K562 (cell line): Measurements from ENCODE around the gene SAPCD1. TPM values are rescaled to one million over a fixed set of nuclear protein-coding genes. Genes with fewer than 3 reads are reported as not detected.

Experiments
- CBFB ChIP-seq: sonication (generic); formaldehyde crosslinking; IDR thresholded peaks from 2 replicates; pipeline ENCODE4 v1.4.0; 2020; ENCODE audit warnings: mild to moderate bottlenecking, missing genetic modification reagents
- CBX1 ChIP-seq: sonication (generic); IDR thresholded peaks from 2 replicates; pipeline ENCODE4 v1.6.1; 2016; ENCODE audit warnings: antibody characterized with exemption, low read depth, mild to moderate bottlenecking
- DPF2 ChIP-seq: fragments of 450-650 bp; IDR thresholded peaks from 2 replicates; pipeline ENCODE4 v1.6.1; 2016
- ETV5 ChIP-seq: sonication (generic); formaldehyde crosslinking; IDR thresholded peaks from 2 replicates; pipeline ENCODE4 v1.4.0; 2020; ENCODE audit warnings: low read depth, mild to moderate bottlenecking, missing genetic modification reagents
- GATA2 ChIP-seq: sonication (generic); formaldehyde crosslinking; IDR thresholded peaks from 2 replicates; pipeline ENCODE4 v1.4.0; 2020; ENCODE audit warnings: mild to moderate bottlenecking, missing genetic modification reagents
- HNRNPLL ChIP-seq: fragments of 200-400 bp; formaldehyde crosslinking; IDR thresholded peaks from 2 replicates; pipeline ENCODE4 v1.6.1; 2017; ENCODE audit warnings: low read length, low read depth, mild to moderate bottlenecking; ENCODE audit not compliant: poor library complexity, severe bottlenecking
- NCOA1 ChIP-seq: fragments of 450-650 bp; IDR thresholded peaks from 2 replicates; pipeline ENCODE4 v1.6.1; 2016; ENCODE audit warnings: low read depth
- NR2C2 ChIP-seq, 2 experiments: fragments of 200-800 bp in 1 of 2; sonication (Bioruptor generic) in 1 of 2; sonication (generic) in 1 of 2; formaldehyde crosslinking in 1 of 2; IDR thresholded peaks; 2 replicates each; pipeline versions ENCODE4 v1.6.1 to v1.8.0; 2016 to 2022; ENCODE audit warnings: mild to moderate bottlenecking in 1 of 2, missing compliant biosample characterization in 1 of 2, missing genetic modification characterization in 1 of 2, missing genetic modification reagents in 1 of 2
- PCBP2 ChIP-seq: fragments of 200-400 bp; formaldehyde crosslinking; IDR thresholded peaks from 2 replicates; pipeline ENCODE4 v1.6.1; 2018; ENCODE audit warnings: low read length, low read depth, mild to moderate bottlenecking, moderate library complexity; ENCODE audit not compliant: poor library complexity, severe bottlenecking
- PHB ChIP-seq: fragments of 250-450 bp; sonication (Bioruptor Pico); IDR thresholded peaks from 2 replicates; pipeline ENCODE4 v1.5.0; 2021
- RBFOX2 ChIP-seq: fragments of 200-400 bp; formaldehyde crosslinking; IDR thresholded peaks from 2 replicates; pipeline ENCODE4 v1.6.1; 2017; ENCODE audit warnings: low read depth, mild to moderate bottlenecking, low read length, moderate library complexity
- SP2 ChIP-seq: IDR thresholded peaks from 2 replicates; pipeline ENCODE4 v1.6.1; 2011; ENCODE audit warnings: mild to moderate bottlenecking, low read depth, low read length, moderate library complexity; ENCODE audit not compliant: poor library complexity, severe bottlenecking; ENCODE audit errors: extremely low read depth
- polyA plus RNA-seq, 8 experiments: library from polyadenylated mRNA; depleted of rRNA in 4 of 8; stranded (reverse) in 5 of 8; unstranded in 3 of 8; fragments of >200 nt; fragmentation: Nextera tagmentation in 2 of 8; fragmentation: Illumina TruSeq in 1 of 8; extraction: Ambion mirVana in 2 of 8; extraction: Trizol in 1 of 8; gene quantifications; 2 replicates each; pipeline versions ENCODE4 v1.2.1 to v1.2.3, GENCODE V29; 2011 to 2014; ENCODE audit warnings: inconsistent platforms in 1 of 8, missing spikeins in 1 of 8
- total RNA-seq, 7 experiments: library from RNA; depleted of rRNA in 6 of 7; stranded (reverse); fragments of >200 nt in 6 of 7; fragmentation: Illumina TruSeq in 2 of 7; extraction: Trizol in 2 of 7; gene quantifications; 2 replicates each; pipeline versions ENCODE4 v1.2.1 to v1.2.3, GENCODE V29; 2011 to 2021; ENCODE audit warnings: low replicate concordance in 1 of 7
- TF ChIP-seq, protein P1 (sequence below): conservative IDR thresholded peaks from 2 replicates; pipeline ENCODE4 v1.6.1; 2011; ENCODE audit warnings: low read depth, mild to moderate bottlenecking, low read length; ENCODE audit not compliant: control insufficient read depth
- TF ChIP-seq, protein P2 (sequence below): fragments of 250-450 bp; sonication (Bioruptor Pico); IDR thresholded peaks from 2 replicates; pipeline ENCODE4 v1.9.0; 2021; ENCODE audit warnings: mild to moderate bottlenecking, inconsistent platforms
- TF ChIP-seq, protein P3 (sequence below): fragments of 250-450 bp; sonication (Bioruptor Pico); IDR thresholded peaks from 2 replicates; pipeline ENCODE4 v1.4.0; 2020; ENCODE audit warnings: borderline replicate concordance
- TF ChIP-seq, protein P4 (sequence below), 2 experiments: fragments of 250-450 bp in 1 of 2; fragments of 450-650 bp in 1 of 2; sonication (Bioruptor Pico) in 1 of 2; IDR thresholded peaks; 2 replicates each; pipeline versions ENCODE4 v1.6.1 to v1.8.0; 2016 to 2021; ENCODE audit warnings: mild to moderate bottlenecking in 2 of 2, moderate library complexity in 2 of 2, missing compliant biosample characterization in 1 of 2, missing genetic modification characterization in 1 of 2
- TF ChIP-seq, protein P5 (sequence below), 3 experiments: IDR thresholded peaks in 2 of 3; conservative IDR thresholded peaks in 1 of 3; 2 replicates each; pipeline ENCODE4 v1.5.1; 2011 to 2012; ENCODE audit warnings: low read length in 3 of 3, mild to moderate bottlenecking in 3 of 3, control low read depth in 2 of 3, improper control_type of control experiment in 1 of 3, inconsistent platforms in 1 of 3, low read depth in 1 of 3, mixed read lengths in 1 of 3, moderate library complexity in 1 of 3; ENCODE audit not compliant: insufficient read depth in 2 of 3

The SAPCD1 gene
- total and polyA plus RNA-seq, 9 of the 15 experiments (the other 6 are each of a cell fraction or from before 2014, with no cell fraction given), result 2.6 to 30.2 (median 7.4) TPM

DNA sequence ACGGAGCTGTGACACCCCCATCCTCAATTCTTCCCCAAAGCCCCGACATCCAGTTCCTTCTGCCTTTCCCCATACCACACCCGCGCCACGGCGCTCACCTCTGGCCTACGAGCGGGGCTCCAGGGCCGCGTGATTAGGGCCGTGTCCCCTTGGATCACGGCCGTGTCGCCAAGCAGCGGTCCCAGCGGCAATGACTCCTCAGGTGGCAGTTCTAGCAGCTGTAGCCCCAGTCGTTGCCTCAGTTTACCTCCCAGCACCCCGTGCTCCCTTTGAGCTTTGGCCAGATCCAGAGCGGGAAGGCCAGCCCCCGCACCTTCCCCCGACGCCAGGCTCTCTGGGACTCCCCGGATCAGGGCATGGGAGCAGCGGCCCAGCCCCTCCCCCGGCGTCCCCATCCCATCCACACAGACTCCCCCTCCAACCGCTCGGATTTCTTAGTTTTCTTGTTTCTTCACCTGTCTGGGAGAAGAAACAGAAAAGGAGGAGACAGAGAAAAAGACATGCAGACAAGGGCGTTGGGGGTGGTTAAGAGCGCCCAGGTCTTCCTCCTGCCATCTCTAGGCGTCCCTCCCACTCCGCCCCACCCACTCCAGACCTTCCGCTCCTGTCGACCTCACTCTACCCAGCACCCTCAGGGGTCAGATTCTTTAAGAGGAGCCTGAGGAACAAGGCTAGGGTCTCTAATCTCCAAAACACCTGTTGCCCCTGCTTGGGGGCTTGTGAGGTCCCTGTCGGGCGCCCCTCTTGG lies 33.5 kb upstream of the SAPCD1 start, which contains the start of gene DDAH2 (continued):
- TF ChIP-seq, protein P1, sequence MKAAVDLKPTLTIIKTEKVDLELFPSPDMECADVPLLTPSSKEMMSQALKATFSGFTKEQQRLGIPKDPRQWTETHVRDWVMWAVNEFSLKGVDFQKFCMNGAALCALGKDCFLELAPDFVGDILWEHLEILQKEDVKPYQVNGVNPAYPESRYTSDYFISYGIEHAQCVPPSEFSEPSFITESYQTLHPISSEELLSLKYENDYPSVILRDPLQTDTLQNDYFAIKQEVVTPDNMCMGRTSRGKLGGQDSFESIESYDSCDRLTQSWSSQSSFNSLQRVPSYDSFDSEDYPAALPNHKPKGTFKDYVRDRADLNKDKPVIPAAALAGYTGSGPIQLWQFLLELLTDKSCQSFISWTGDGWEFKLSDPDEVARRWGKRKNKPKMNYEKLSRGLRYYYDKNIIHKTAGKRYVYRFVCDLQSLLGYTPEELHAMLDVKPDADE, result 0 out of 2 replicates have a peak, but pooled peaks have one; percentile 12
- TF ChIP-seq RBFOX2 (peak; percentile 73), CBX1 (no peak), PCBP2 (no peak), CBFB (peak; percentile 24; the same call in 1 of the 2 replicates), NR2C2 (CRISPR knock-in tag; IDR thresholded peaks at IDR 0.05) (peak; percentile 52; the same call in 1 of the 2 replicates), NR2C2 (tag; IDR thresholded peaks at IDR 0.05) (no peak), DPF2 (no peak), HNRNPLL (no peak), PHB (CRISPR knock-in tag) (0 out of 2 replicates have a peak, but pooled peaks have one; percentile 19), ETV5 (CRISPR knock-in tag) (peak; percentile 60; the same call in 1 of the 2 replicates), SP2 (peak; percentile 11), GATA2 (0 out of 2 replicates have a peak, but pooled peaks have one; percentile 17), NCOA1 (no peak)
- TF ChIP-seq, protein P2, sequence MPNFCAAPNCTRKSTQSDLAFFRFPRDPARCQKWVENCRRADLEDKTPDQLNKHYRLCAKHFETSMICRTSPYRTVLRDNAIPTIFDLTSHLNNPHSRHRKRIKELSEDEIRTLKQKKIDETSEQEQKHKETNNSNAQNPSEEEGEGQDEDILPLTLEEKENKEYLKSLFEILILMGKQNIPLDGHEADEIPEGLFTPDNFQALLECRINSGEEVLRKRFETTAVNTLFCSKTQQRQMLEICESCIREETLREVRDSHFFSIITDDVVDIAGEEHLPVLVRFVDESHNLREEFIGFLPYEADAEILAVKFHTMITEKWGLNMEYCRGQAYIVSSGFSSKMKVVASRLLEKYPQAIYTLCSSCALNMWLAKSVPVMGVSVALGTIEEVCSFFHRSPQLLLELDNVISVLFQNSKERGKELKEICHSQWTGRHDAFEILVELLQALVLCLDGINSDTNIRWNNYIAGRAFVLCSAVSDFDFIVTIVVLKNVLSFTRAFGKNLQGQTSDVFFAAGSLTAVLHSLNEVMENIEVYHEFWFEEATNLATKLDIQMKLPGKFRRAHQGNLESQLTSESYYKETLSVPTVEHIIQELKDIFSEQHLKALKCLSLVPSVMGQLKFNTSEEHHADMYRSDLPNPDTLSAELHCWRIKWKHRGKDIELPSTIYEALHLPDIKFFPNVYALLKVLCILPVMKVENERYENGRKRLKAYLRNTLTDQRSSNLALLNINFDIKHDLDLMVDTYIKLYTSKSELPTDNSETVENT, result peak; percentile 69; the same call in 1 of the 2 replicates
- TF ChIP-seq, protein P3, sequence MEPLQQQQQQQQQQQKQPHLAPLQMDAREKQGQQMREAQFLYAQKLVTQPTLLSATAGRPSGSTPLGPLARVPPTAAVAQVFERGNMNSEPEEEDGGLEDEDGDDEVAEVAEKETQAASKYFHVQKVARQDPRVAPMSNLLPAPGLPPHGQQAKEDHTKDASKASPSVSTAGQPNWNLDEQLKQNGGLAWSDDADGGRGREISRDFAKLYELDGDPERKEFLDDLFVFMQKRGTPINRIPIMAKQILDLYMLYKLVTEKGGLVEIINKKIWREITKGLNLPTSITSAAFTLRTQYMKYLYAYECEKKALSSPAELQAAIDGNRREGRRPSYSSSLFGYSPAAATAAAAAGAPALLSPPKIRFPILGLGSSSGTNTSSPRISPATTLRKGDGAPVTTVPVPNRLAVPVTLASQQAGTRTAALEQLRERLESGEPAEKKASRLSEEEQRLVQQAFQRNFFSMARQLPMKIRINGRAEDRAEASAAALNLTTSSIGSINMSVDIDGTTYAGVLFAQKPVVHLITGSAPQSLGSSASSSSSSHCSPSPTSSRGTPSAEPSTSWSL, result 0 out of 2 replicates have a peak, but pooled peaks have one; percentile 59
- TF ChIP-seq, protein P4, sequence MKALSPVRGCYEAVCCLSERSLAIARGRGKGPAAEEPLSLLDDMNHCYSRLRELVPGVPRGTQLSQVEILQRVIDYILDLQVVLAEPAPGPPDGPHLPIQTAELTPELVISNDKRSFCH (CRISPR knock-in tag; IDR thresholded peaks at IDR 0.05), result no peak
- TF ChIP-seq, protein P4 (tag; IDR thresholded peaks at IDR 0.05), result 0 out of 2 replicates have a peak, but pooled peaks have one; percentile 17
- TF ChIP-seq, protein P5, sequence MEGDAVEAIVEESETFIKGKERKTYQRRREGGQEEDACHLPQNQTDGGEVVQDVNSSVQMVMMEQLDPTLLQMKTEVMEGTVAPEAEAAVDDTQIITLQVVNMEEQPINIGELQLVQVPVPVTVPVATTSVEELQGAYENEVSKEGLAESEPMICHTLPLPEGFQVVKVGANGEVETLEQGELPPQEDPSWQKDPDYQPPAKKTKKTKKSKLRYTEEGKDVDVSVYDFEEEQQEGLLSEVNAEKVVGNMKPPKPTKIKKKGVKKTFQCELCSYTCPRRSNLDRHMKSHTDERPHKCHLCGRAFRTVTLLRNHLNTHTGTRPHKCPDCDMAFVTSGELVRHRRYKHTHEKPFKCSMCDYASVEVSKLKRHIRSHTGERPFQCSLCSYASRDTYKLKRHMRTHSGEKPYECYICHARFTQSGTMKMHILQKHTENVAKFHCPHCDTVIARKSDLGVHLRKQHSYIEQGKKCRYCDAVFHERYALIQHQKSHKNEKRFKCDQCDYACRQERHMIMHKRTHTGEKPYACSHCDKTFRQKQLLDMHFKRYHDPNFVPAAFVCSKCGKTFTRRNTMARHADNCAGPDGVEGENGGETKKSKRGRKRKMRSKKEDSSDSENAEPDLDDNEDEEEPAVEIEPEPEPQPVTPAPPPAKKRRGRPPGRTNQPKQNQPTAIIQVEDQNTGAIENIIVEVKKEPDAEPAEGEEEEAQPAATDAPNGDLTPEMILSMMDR (IDR thresholded peaks at IDR 0.05 in 2 of 3, conservative IDR thresholded peaks at IDR 0.05 in 1 of 3; ENCODE audit: insufficient read depth in 2 of 3, low read depth in 1 of 3, low read length in 3 of 3), result peak in 1 of 3 experiments; percentile 99; a peak in 2 of 6 replicates
